Stimulated activated CD4-positive, alpha-beta T cell treated with anti-CD3 and anti-CD28 coated beads, Interleukin-15, amount 100 ng/mL, for 24 hours (primary cell): ENCODE data around the gene GAB3.

Experiments
- DNase-seq: peaks from one replicate; pipeline ENCODE4 v3.0.0-alpha.2; 2020

Gene GAB3

GRCh38 chrX:154751203-154751668 lies 359 bp upstream of the GAB3 start:
- DNase-seq, result no peak

- DNase-seq, result no peak
These were observed 1.0 kb downstream of the GAB3 start for GRCh38 chrX:154749856-154750255.

DNA sequence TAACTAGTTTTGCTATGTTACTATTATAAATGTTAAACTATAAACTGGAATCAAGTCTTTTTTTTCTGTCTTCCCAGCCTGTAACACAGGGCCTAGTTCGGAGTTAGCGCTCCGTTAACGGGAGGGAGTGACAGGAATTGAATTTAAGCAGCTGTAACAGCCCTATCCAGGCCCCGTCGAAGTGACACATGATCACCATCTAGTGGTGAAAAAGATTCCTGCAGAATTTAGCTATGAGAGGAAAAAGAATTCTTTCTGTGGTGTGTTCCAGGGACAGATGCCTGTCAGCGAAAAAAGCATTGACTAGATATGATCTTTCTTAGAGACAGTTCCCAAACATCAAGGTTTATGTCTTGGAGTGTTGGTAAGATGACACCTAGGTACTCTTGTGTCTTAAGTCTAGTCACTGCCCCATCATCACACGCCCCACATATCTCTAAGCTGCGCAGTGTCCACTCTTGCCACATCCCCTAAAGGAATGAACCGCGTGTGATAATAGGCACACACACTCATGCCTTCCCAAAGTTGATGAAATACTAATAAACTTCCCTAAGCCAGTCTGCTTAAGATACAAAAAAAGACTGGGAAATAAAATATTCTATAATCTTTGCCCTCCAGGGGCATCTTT lies 2.1 kb downstream of the GAB3 start:
- DNase-seq, result peak; percentile 49

GRCh38 chrX:154742613-154743012 lies 8.3 kb downstream of the GAB3 start:
- no peak for DNase-seq

GRCh38 chrX:154739952-154740465 lies 10.9 kb downstream of the GAB3 start:
- DNase-seq, result no peak

GRCh38 chrX:154738011-154738738 lies 12.7 kb downstream of the GAB3 start:
- DNase-seq, result peak; percentile 33

- no peak for DNase-seq
These were observed 13.7 kb downstream of the GAB3 start for GRCh38 chrX:154737136-154737535.

GRCh38 chrX:154735695-154736393 lies 15.0 kb downstream of the GAB3 start:
- DNase-seq, result no peak

DNA sequence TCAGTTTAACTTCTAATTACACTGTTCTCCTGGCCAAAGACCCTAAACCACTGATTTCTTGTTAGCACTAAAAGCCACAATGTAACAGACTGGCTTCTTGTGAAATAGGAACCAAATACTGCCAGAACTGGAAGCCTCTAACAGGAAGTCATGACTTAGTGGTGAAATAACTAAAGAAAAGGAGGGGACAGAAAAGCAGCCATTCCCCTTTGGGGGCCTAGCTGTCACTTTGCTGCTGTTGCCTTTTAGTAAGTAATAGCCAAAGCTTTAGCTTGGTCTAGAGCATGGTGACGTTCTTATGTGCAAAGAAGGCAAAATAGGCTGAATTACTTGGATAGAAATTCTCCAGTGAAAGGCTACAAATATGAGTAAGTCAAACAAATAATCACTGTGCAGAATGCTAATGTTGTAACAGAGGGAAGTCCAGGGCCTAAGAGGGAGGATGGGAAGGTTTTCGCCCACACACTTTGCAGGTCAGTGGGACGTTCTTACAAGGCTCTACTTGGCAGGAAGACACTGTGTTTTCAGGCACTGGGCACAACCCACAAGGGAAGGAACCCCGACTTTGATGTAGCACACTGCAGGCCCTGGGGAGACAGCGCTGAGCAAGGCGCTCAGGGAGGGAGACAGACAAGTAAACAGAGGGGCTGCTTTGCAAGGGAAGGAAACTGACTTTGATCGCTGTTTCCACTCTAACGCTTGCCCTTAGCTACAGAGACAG lies 16.7 kb downstream of the GAB3 start:
- peak; percentile 10 for DNase-seq

DNA sequence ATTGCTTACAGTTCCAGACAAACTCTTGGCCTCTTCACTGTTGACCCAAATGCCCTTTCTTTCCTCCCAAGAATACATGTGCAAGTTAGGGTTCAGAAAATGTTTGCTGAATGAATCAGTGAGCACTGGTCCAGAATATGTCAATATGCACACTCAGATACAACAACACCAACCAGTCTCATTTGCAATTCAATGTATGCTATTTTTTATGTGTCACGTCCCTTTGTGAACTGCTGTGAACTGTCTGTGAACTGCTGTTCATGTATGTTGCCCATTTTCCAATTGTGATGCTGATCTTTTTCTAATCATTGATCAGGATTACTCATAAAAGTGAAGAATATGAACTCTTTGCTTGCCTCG lies 17.8 kb downstream of the GAB3 start:
- DNase-seq, result no peak

- DNase-seq, result no peak
These were observed 18.3 kb downstream of the GAB3 start for GRCh38 chrX:154732421-154733065.

DNA sequence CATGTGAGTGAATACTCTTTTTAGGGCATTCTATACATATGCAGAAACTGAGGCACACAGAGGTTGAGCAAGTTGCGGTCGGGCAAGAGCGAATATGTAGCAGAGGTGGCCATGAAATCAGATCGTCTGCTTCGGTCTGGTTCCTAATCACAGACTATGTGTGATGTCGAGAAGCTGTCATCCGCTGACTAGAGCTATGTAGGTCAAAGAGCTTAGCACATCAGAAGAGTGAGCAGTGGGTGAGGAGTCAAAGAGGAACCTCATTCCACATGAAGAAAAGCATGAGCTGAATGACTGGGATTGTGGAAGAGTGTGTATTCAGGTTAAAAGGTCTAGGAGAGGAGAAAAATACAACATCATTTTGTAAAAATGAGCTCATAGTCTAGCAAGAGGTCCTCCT lies 19.0 kb downstream of the GAB3 start:
- no peak for DNase-seq

DNA sequence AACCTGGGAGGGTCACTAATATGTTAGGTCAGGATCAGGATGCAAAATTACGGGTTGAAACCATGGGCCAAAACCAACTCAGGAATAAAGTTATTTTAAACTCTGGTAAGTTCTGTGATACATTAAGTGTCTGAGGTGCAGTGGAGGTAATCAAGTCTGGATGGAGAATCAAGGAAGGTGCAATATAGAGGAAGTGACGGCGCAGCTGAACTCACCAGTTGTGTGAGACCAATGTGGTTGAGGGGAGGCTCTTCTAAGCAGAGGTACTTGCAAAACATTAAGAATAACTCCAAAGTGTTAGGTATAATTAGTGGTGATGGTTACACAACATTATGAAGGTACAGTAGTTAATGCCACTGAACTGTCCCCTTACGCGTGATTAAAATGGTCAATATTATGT lies 19.7 kb downstream of the GAB3 start:
- no peak for DNase-seq

DNA sequence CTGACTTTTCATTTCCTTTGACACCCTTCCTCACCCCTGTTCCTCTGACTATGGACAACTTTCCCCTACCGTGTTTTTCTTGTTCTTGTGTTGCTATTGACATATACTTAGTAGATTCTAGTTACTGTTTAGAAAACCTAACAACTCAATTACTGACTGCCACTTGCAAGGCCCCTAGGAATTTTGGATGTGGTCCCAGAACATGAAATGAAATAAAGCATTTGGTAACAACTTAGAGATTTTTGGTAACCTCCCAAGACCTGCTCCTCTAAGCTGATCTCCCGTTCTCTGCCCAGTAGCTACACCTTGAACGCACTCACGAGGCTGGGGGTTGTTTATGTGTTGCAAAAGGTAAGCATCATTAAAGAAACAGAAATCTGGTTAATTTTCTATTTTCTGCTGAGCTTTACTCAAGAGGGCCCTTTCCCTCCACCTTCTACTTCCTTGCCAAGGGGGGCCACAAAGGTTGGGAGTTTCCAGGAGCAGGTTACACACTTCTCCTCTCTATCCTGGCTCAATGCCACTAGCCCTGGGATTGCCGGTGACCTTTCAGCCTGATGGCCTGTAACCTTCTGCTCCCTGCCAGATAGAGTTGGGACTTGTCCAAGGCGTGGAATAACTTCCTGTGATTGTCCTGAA lies 20.5 kb downstream of the GAB3 start:
- DNase-seq, result no peak

GRCh38 chrX:154729439-154729838 lies 21.4 kb downstream of the GAB3 start:
- no peak for DNase-seq

GRCh38 chrX:154728431-154729190 lies 22.3 kb downstream of the GAB3 start:
- no peak for DNase-seq

DNA sequence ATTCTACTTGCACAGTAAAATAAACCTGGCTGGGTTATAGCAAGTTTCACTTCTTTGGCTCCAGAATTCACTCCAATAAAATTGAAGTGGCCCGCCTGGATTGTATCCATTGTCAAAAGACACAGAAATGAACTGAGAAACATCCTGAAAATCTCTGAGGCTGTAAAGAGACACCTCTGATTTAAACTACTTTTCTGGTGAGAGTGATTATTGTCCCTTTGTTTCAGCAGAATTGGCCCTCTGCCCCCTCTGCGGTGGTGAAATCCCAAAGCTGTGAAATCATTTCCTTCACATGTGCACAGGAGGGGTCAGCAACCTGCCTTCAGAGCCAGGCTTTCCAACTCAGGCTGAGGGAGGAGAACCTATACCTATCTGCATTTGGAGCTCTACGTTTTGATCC lies 23.0 kb downstream of the GAB3 start:
- DNase-seq, result no peak

- no peak for DNase-seq
These were observed 23.5 kb downstream of the GAB3 start for GRCh38 chrX:154727418-154727817.

DNA sequence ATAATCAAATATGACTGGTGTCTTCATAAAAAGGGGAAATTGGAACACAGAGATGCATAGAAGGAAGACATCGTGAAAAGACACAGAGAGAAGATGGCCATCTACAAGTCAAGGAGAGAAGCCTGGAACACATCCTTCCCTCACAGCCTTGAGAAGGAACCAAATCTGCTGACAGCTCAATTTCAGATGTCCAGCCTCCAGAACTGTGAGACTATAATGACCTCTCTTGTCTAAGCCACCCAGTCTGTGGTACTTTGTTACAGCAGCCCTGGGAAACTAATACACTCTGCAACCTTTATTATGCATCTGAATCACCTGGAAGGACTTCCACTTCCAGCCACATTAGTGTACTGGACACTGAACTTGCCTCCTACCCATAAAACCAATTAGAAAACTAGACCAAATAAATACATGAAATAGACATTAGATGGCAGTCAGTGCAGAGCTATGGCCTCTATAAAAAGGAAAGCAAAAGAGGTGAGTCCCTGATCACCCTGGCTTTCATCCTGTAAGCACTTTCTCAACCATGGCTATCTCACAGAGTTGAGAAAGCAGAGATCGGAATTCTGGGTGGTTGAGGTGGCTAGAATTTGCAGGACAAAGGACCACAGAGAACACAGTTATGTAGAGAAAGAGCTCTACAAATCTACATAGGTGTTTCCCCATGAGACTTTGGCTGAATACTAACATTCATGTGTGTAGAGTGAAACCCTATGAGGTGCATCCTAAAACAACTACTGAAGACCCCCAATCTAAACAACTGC lies 25.7 kb downstream of the GAB3 start:
- DNase-seq, result no peak

DNA sequence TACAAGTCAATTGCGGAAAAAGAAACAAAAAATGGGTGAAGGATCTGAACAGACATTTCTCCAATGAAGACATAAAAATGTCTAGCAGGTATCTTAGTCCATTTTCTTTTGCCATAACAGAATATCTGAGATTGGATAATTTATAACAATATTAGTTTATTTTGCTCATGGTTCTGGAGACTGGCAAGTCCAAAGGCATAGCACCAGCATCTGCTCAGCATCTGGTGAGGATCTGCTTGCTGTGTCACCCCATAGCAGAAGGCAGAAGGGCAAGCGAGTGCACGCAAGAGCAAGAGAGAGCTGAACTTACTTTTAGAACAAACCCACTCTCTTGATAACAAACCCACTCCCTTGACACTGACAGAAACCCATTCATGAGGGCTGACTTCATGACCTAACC lies 29.7 kb downstream of the GAB3 start:
- DNase-seq, result no peak

DNA sequence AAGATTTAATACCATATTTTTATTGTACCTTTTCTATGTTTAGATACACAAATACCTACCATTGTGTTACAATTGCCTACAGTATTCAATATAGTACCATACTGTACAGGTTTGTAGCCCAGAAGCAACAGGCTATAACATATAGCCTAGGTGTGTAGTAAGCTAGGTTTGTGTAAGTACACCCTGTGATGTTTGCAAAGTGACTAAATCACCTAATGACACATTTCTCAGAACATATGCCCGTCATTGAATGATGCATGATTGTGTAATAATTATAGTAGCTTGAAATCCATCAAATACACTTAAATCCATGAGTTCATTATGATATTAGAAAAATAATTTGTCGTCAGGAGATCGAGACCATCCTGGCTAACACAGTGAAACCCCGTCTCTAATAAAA lies 30.8 kb downstream of the GAB3 start:
- no peak for DNase-seq
